Measurements from ENCODE around the gene CLBA1.

GRCh38 chr14:104953896-104954656, 31.5 kb upstream of the CLBA1 start:
- no peak for TF ChIP-seq EZH2 (IDR thresholded peaks at IDR 0.05)
- no peak for TF ChIP-seq POLR2AphosphoS5 (IDR thresholded peaks at IDR 0.05; ENCODE audit: borderline replicate concordance, low read depth, low read length)
- TF ChIP-seq FOXP2 (optimal IDR thresholded peaks at IDR 0.05; ENCODE audit: control extremely low read depth, extremely low read length, insufficient read depth) = no peak

Data from SK-N-MC (cell line).